Measurements from ENCODE around the gene EPSTI1.

Gene EPSTI1

GRCh38 chr13:42950181-42950580 lies 41.9 kb downstream of the EPSTI1 start:
- H3K9me3 ChIP-seq (ENCODE audit: control insufficient read depth, insufficient read depth, low read length) = no peaks in the 10 kb centered on the region
- H3K27ac ChIP-seq (ENCODE audit: low read length) = no peak overlapping the region
- DNase-seq (ENCODE audit: low read depth, low spot score) = no peak
- no peaks in the 10 kb centered on the region for H3K4me1 ChIP-seq (ENCODE audit: control insufficient read depth, insufficient read depth, low read length)
- H3K27me3 ChIP-seq (ENCODE audit: control insufficient read depth, insufficient read depth, low read length) = no peaks in the 10 kb centered on the region
- no peak overlapping the region for H3K4me3 ChIP-seq (ENCODE audit: low read length)
- no peaks in the 10 kb centered on the region for H3K36me3 ChIP-seq (ENCODE audit: control insufficient read depth, insufficient read depth, low read length)
- WGBS (ENCODE audit: insufficient coverage, insufficient read length) = no CpG with 5 or more reads among the region's 4 CpGs

GRCh38 chr13:42947925-42948324 lies 44.1 kb downstream of the EPSTI1 start:
- H3K4me3 ChIP-seq (ENCODE audit: low read length) = no peak overlapping the region
- no peak for DNase-seq (ENCODE audit: low read depth, low spot score)
- no peaks in the 10 kb centered on the region for H3K27me3 ChIP-seq (ENCODE audit: control insufficient read depth, insufficient read depth, low read length)
- no peaks in the 10 kb centered on the region for H3K36me3 ChIP-seq (ENCODE audit: control insufficient read depth, insufficient read depth, low read length)
- no peaks in the 10 kb centered on the region for H3K9me3 ChIP-seq (ENCODE audit: control insufficient read depth, insufficient read depth, low read length)
- no CpG with 5 or more reads among the region's 11 CpGs for WGBS (ENCODE audit: insufficient coverage, insufficient read length)
- no peak overlapping the region for H3K27ac ChIP-seq (ENCODE audit: low read length)
- H3K4me1 ChIP-seq (ENCODE audit: control insufficient read depth, insufficient read depth, low read length) = no peaks in the 10 kb centered on the region

- no peaks in the 10 kb centered on the region for H3K27me3 ChIP-seq (ENCODE audit: control insufficient read depth, insufficient read depth, low read length)
- DNase-seq (ENCODE audit: low read depth, low spot score) = no peak
- no peaks in the 10 kb centered on the region for H3K9me3 ChIP-seq (ENCODE audit: control insufficient read depth, insufficient read depth, low read length)
- H3K27ac ChIP-seq (ENCODE audit: low read length) = no peak overlapping the region
- H3K4me3 ChIP-seq (ENCODE audit: low read length) = no peak overlapping the region
- H3K36me3 ChIP-seq (ENCODE audit: control insufficient read depth, insufficient read depth, low read length) = no peaks in the 10 kb centered on the region
- no peaks in the 10 kb centered on the region for H3K4me1 ChIP-seq (ENCODE audit: control insufficient read depth, insufficient read depth, low read length)
- WGBS (ENCODE audit: insufficient coverage, insufficient read length) = no CpG with 5 or more reads among the region's 1 CpG
These were observed 45.1 kb downstream of the EPSTI1 start for GRCh38 chr13:42946927-42947326.

GRCh38 chr13:42929886-42930535 lies 62.0 kb downstream of the EPSTI1 start:
- WGBS (ENCODE audit: insufficient coverage, insufficient read length) = no CpG with 5 or more reads among the region's 3 CpGs
- DNase-seq (ENCODE audit: low read depth, low spot score) = no peak

GRCh38 chr13:42926555-42926954 lies 65.5 kb downstream of the EPSTI1 start:
- H3K27me3 ChIP-seq (ENCODE audit: control insufficient read depth, insufficient read depth, low read length) = no peaks in the 10 kb centered on the region
- no peak for DNase-seq (ENCODE audit: low read depth, low spot score)
- no peak overlapping the region for H3K27ac ChIP-seq (ENCODE audit: low read length)
- H3K4me1 ChIP-seq (ENCODE audit: control insufficient read depth, insufficient read depth, low read length) = no peaks in the 10 kb centered on the region
- no peaks in the 10 kb centered on the region for H3K36me3 ChIP-seq (ENCODE audit: control insufficient read depth, insufficient read depth, low read length)
- H3K9me3 ChIP-seq (ENCODE audit: control insufficient read depth, insufficient read depth, low read length) = no peaks in the 10 kb centered on the region
- no CpG with 5 or more reads among the region's 2 CpGs for WGBS (ENCODE audit: insufficient coverage, insufficient read length)
- H3K4me3 ChIP-seq (ENCODE audit: low read length) = no peak overlapping the region

More at GRCh38 chr13:42929886-42930535, 62.0 kb downstream of the EPSTI1 start:
- H3K9me3 ChIP-seq (ENCODE audit: control insufficient read depth, insufficient read depth, low read length) = no peaks in the 10 kb centered on the region
- no peak overlapping the region for H3K27ac ChIP-seq (ENCODE audit: low read length)
- H3K4me1 ChIP-seq (ENCODE audit: control insufficient read depth, insufficient read depth, low read length) = no peaks in the 10 kb centered on the region
- H3K4me3 ChIP-seq (ENCODE audit: low read length) = no peak overlapping the region
- H3K27me3 ChIP-seq (ENCODE audit: control insufficient read depth, insufficient read depth, low read length) = no peaks in the 10 kb centered on the region
- H3K36me3 ChIP-seq (ENCODE audit: control insufficient read depth, insufficient read depth, low read length) = no peaks in the 10 kb centered on the region

GRCh38 chr13:42926043-42926442 lies 66.0 kb downstream of the EPSTI1 start:
- H3K4me1 ChIP-seq (ENCODE audit: control insufficient read depth, insufficient read depth, low read length) = no peaks in the 10 kb centered on the region
- H3K36me3 ChIP-seq (ENCODE audit: control insufficient read depth, insufficient read depth, low read length) = no peaks in the 10 kb centered on the region
- H3K27me3 ChIP-seq (ENCODE audit: control insufficient read depth, insufficient read depth, low read length) = no peaks in the 10 kb centered on the region
- DNase-seq (ENCODE audit: low read depth, low spot score) = no peak
- H3K27ac ChIP-seq (ENCODE audit: low read length) = no peak overlapping the region
- H3K9me3 ChIP-seq (ENCODE audit: control insufficient read depth, insufficient read depth, low read length) = no peaks in the 10 kb centered on the region
- no peak overlapping the region for H3K4me3 ChIP-seq (ENCODE audit: low read length)
- no CpG with 5 or more reads among the region's 3 CpGs for WGBS (ENCODE audit: insufficient coverage, insufficient read length)

- no peak for DNase-seq (ENCODE audit: low read depth, low spot score)
- no peaks in the 10 kb centered on the region for H3K27me3 ChIP-seq (ENCODE audit: control insufficient read depth, insufficient read depth, low read length)
- no peak overlapping the region for H3K4me3 ChIP-seq (ENCODE audit: low read length)
- no peaks in the 10 kb centered on the region for H3K36me3 ChIP-seq (ENCODE audit: control insufficient read depth, insufficient read depth, low read length)
- H3K27ac ChIP-seq (ENCODE audit: low read length) = no peak overlapping the region
- WGBS (ENCODE audit: insufficient coverage, insufficient read length) = no CpG with 5 or more reads among the region's 2 CpGs
- H3K9me3 ChIP-seq (ENCODE audit: control insufficient read depth, insufficient read depth, low read length) = no peaks in the 10 kb centered on the region
- H3K4me1 ChIP-seq (ENCODE audit: control insufficient read depth, insufficient read depth, low read length) = no peaks in the 10 kb centered on the region
These were observed 66.4 kb downstream of the EPSTI1 start for GRCh38 chr13:42925626-42926025.

- WGBS (ENCODE audit: insufficient coverage, insufficient read length) = no CpG with 5 or more reads among the region's 5 CpGs
- no peak overlapping the region for H3K27ac ChIP-seq (ENCODE audit: low read length)
- no peaks in the 10 kb centered on the region for H3K36me3 ChIP-seq (ENCODE audit: control insufficient read depth, insufficient read depth, low read length)
- no peaks in the 10 kb centered on the region for H3K4me1 ChIP-seq (ENCODE audit: control insufficient read depth, insufficient read depth, low read length)
- no peaks in the 10 kb centered on the region for H3K9me3 ChIP-seq (ENCODE audit: control insufficient read depth, insufficient read depth, low read length)
- H3K4me3 ChIP-seq (ENCODE audit: low read length) = no peak overlapping the region
- H3K27me3 ChIP-seq (ENCODE audit: control insufficient read depth, insufficient read depth, low read length) = no peaks in the 10 kb centered on the region
- DNase-seq (ENCODE audit: low read depth, low spot score) = no peak
These were observed 67.7 kb downstream of the EPSTI1 start for GRCh38 chr13:42924344-42924743.

- WGBS (ENCODE audit: insufficient coverage, insufficient read length) = no CpG with 5 or more reads among the region's 4 CpGs
- H3K4me1 ChIP-seq (ENCODE audit: control insufficient read depth, insufficient read depth, low read length) = no peaks in the 10 kb centered on the region
These were observed 84.3 kb downstream of the EPSTI1 start for GRCh38 chr13:42907745-42908144.

GRCh38 chr13:42906257-42906656 lies 85.8 kb downstream of the EPSTI1 start:
- no CpG with 5 or more reads among the region's 4 CpGs for WGBS (ENCODE audit: insufficient coverage, insufficient read length)
- Histone ChIP-seq H3K4me3 (ENCODE audit: low read length) (no peak overlapping the region), H3K9me3 (ENCODE audit: control insufficient read depth, insufficient read depth, low read length) (no peaks in the 10 kb centered on the region), H3K36me3 (ENCODE audit: control insufficient read depth, insufficient read depth, low read length) (no peaks in the 10 kb centered on the region), H3K27ac (ENCODE audit: low read length) (no peak overlapping the region), H3K27me3 (ENCODE audit: control insufficient read depth, insufficient read depth, low read length) (no peaks in the 10 kb centered on the region), H3K4me1 (ENCODE audit: control insufficient read depth, insufficient read depth, low read length) (no peaks in the 10 kb centered on the region)
- DNase-seq (ENCODE audit: low read depth, low spot score) = no peak

More at GRCh38 chr13:42907745-42908144, 84.3 kb downstream of the EPSTI1 start:
- Histone ChIP-seq H3K9me3 (ENCODE audit: control insufficient read depth, insufficient read depth, low read length) (no peaks in the 10 kb centered on the region), H3K27me3 (ENCODE audit: control insufficient read depth, insufficient read depth, low read length) (no peaks in the 10 kb centered on the region), H3K36me3 (ENCODE audit: control insufficient read depth, insufficient read depth, low read length) (no peaks in the 10 kb centered on the region), H3K4me3 (ENCODE audit: low read length) (no peak overlapping the region), H3K27ac (ENCODE audit: low read length) (no peak overlapping the region)
- DNase-seq (ENCODE audit: low read depth, low spot score) = no peak

GRCh38 chr13:42905579-42905978 lies 86.5 kb downstream of the EPSTI1 start:
- WGBS (ENCODE audit: insufficient coverage, insufficient read length) = no CpG with 5 or more reads among the region's 2 CpGs
- no peak overlapping the region for H3K27ac ChIP-seq (ENCODE audit: low read length)

More at GRCh38 chr13:42905579-42905978, 86.5 kb downstream of the EPSTI1 start:
- H3K9me3 ChIP-seq (ENCODE audit: control insufficient read depth, insufficient read depth, low read length) = no peaks in the 10 kb centered on the region
- DNase-seq (ENCODE audit: low read depth, low spot score) = no peak
- no peaks in the 10 kb centered on the region for H3K4me1 ChIP-seq (ENCODE audit: control insufficient read depth, insufficient read depth, low read length)
- H3K4me3 ChIP-seq (ENCODE audit: low read length) = no peak overlapping the region
- no peaks in the 10 kb centered on the region for H3K27me3 ChIP-seq (ENCODE audit: control insufficient read depth, insufficient read depth, low read length)
- no peaks in the 10 kb centered on the region for H3K36me3 ChIP-seq (ENCODE audit: control insufficient read depth, insufficient read depth, low read length)

All from iPS DF 6.9 (cell line).